GM21619 (cell line): ENCODE measurements around the gene SARDH.

Experiments used
- ATAC-seq: cut with Tn5 transposase; IDR thresholded peaks from one replicate; pipeline ENCODE4 v1.9.1; 2021; ENCODE audit not compliant: unreplicated experiment

The SARDH gene, protein sequence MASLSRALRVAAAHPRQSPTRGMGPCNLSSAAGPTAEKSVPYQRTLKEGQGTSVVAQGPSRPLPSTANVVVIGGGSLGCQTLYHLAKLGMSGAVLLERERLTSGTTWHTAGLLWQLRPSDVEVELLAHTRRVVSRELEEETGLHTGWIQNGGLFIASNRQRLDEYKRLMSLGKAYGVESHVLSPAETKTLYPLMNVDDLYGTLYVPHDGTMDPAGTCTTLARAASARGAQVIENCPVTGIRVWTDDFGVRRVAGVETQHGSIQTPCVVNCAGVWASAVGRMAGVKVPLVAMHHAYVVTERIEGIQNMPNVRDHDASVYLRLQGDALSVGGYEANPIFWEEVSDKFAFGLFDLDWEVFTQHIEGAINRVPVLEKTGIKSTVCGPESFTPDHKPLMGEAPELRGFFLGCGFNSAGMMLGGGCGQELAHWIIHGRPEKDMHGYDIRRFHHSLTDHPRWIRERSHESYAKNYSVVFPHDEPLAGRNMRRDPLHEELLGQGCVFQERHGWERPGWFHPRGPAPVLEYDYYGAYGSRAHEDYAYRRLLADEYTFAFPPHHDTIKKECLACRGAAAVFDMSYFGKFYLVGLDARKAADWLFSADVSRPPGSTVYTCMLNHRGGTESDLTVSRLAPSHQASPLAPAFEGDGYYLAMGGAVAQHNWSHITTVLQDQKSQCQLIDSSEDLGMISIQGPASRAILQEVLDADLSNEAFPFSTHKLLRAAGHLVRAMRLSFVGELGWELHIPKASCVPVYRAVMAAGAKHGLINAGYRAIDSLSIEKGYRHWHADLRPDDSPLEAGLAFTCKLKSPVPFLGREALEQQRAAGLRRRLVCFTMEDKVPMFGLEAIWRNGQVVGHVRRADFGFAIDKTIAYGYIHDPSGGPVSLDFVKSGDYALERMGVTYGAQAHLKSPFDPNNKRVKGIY

DNA sequence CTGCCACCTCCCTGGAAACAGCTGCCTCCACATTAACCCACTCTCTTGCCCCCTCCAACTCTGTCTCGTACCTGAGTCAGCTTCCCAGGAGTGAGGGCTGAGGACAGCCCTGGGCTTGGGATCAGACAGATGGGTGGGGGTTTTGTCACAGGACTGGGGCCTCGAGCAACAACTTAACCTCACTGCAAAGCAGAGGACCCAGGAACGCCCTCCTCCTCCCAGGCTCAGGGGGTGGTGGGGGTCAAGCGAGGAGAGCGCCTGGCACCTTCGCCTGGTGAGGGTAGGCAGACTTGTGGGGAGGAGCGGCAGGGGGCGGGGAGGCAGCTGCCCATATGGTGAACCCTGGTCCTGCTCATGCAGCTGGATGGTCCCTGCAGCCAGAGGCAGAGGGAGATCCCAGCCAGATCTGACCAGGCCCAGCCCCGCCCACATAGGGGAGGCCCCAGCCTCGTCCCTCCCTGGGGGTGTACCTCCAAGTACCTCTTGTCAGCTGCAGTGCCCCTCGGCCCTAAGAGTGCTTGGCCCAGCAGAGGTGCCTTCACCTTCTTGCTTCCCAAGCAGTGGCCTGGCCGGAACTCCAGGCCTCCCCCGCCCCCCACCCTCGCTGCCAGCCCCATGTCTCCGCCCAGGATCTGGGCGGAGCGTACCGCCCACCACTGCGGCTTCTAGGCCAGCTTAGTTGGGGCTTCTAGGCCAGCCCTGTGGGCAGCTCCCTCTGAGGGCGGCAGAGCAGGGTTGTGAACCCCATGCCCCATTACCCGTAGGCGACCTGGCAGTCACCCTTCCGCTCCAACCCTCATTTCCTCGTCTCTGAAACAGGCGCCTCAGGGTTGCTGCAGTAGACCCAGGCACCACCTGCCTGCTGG lies at the start of gene SARDH:
TSS of gene SARDH (minus strand) at position 579 of the 866 bp plus-strand sequence. CDS start 4,179 bp downstream, outside the sequence.
- ATAC-seq: no peak

DNA sequence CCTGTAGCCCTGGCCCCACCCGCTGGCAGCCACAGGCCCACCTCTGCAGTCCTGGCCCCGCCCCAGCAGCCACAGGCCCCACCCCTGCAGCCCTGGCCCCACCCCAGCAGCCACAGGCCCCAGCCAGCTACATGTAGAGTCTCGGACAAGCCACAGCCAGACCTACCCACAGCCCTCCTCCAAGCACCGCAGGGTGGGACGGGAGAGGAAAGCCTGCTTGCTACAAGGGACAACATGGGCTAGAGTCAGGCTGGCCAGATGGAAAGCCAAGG lies 49.5 kb upstream of the SARDH start:
- peak; percentile 48 for ATAC-seq

DNA sequence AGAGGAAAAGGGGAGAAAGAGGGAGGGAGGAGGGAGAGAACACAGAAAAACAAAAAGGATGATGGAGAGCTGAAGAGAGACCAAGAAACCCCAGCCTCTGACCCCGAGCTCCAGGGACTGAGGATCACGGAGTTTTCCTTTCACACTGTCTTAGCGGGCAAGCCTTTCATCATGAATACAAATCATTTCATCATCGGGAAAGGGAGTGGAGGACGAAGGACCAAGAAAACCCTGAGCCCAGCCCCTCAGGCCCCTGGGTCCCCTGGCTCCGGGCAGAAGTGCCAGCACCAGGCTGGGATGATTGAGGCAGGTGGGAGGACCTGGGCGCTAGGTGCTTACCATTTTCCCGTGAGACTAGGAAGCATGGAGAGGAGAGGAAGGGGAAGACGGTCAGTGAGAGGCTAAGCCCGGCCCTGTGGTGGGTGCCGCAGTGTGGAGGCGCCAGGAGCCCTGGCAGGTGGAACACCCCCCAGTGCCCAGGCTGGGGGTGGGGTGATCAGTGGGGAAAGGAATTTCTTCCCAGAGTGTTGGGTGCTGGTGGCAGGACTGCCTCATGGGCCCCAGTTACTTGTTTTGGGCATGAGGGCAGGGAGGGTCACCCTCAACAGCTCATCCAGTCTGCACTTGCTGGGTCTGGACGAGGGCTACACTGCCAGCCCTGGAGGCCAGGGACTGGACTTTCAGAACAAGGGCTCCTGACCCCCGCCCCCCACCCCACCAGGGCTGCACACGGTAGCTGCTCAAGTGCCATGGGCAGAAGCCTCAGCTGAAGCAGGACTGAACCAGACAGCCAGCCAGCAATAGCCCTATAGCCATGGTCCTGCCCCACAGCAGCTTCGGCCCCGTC lies 49.0 kb upstream of the SARDH start:
- no peak for ATAC-seq

DNA sequence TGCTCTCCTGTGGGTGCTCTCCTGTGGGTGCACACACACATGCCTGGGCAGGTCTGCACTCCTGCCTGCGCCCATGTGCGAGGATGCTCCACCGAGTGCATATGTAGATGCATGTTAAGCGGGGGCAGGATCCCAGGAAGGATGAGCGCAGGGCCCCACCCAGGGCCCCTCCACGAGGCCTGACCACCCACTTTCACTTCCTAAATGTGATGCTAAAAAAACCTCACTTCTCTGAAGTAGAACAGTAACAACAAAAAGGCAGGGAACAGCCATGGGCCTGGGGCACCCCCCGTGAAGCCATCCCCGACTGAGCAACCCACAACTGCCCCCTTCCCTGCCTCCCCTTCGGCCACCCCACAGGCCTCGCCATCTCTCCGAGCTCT lies 48.2 kb upstream of the SARDH start:
- peak; percentile 41 for ATAC-seq

DNA sequence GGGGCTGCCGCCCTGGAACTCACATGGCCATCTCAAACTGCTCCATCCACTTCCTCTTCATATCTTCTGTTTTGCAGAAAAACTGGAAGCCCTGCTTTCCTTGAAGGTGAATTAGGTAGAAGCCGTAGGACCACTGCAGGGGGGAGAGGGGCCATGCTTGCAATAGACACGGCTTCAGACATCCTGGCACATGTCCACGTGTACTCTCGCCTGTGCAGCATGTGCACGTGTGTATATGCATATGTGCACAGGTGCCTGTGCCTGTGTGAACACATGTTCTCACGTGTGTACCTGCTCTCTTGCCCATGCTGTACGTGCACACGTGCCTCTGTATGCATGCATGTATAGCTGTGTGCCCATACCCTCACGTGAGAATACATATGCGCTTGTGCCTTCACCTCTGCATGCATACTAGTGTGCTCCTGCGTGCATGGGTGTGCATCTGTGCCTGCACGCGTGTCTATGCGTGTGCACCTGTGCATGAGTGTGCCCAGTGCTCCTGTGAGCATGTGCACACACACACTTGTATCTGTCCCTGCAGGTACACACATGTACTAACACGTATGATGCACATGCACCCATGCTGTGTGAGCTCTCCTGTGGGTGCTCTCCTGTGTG lies 47.7 kb upstream of the SARDH start:
- ATAC-seq: no peak

DNA sequence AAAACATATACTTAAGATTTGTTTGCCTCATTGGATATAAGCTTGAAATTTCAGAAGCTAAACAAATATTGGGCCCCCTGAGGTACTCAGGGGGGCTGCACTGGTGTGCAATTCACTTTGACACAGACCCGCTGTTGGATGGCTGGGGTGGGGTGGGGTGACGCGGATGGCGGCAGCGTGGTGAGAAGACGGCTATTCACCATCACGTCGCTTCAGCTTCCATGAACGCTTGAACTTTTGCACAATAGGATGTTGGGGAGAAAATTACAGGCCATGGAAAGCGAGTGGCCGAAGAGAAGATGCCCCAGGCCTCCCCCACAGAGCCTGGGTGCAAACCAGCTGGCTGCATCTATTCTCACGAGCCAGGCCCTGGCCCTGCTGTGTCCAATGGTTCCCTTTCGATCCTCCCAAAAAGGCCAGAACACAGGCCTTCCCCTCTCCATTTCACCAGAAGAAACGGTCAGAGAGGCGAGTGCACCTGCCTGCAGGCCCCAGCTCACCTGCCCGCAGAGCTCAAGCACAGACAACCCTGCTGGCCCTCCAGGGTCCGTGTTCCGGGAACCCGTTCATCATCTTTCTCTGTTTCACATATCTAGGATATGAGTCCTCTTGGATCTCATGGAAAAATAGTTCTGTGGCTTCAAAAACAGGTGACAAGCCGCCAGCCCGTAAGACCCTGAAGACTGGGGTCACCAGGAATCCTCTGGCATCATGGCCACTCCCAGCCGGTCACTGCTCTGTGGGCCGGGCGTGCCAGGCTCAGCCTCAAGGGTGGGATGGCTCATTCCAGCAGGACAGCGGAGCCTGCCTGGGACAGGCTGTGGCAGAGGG lies 46.8 kb upstream of the SARDH start:
- no peak for ATAC-seq

DNA sequence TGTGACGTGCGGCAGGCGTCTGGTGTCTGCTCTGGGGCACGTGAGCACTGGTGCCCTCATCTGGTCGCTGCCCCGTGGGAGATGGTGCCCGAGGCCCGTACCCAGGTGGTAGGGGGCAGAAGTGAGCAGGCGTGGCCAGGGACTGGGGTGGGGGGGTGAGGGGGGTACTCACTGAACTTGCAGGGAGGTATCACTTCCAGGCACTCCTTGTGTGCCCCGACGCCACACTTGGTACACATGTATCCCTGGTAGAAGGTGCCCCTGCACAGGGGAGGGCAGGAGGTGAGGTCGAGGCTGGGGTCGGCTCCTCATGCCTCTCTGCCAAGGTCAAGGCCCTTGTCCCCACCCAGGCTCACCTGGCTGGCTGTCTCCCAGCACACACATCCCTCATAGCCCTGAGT lies 45.2 kb upstream of the SARDH start:
- ATAC-seq: no peak

DNA sequence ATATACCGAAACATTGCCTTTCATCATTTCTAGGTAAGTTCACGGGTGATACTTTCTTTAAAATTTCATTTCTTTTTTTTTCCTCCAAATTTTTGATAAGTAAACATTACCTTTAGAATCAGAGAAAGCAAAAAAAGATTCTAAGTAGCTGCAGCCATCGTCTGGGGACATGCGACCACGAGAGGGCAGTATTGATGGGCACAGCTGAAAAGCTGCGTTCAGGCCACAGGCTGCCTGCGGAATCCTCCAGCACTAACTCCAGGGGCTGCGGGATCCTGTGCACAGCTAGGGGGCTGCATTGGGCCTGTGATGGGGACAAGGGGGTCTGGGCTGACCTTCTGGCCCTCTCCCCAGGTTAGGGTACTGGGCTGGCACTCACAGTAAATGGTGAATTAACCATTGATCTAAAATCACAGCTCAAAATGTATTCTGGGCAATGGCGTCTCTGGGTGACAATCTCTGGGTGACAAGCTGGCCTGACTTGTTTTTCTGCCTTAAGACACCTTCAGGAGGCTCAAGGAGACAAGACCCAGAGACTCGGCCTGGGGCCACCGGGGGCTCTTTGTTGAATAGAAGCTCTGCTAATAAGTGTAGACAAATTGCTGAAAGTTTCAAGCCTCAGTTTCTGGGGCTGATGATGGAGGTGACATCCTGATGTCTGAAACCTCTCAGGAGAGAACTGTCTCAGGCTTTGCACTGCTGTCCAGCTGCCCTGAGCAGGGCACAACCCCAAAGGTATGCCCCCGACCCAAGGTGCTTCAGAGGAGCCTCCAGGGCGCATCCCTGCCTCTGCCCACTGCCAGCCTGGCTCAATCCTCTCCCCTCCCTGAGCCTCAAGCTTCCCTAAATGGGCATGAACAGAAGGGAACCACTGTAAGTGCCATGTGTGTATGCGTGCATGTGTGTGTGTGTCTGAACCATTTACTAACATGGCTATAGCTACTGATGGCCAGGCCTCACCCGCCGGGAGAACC lies 44.3 kb upstream of the SARDH start:
- ATAC-seq: no peak

DNA sequence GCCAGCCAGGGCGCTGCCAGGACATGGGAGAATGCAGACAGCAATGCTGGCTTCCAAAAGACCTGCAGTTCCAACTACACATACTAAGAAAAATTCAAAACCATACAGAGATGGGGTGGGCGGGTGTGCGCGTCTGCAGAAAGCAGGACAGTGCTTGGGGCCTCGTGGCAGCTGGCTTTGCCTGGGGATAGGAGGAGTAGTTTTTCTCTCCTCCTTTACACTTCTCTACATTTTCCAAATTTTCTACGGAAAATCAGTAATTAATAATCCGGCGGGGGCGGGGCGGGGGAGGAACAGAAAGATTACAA lies 43.6 kb upstream of the SARDH start:
- ATAC-seq: no peak

DNA sequence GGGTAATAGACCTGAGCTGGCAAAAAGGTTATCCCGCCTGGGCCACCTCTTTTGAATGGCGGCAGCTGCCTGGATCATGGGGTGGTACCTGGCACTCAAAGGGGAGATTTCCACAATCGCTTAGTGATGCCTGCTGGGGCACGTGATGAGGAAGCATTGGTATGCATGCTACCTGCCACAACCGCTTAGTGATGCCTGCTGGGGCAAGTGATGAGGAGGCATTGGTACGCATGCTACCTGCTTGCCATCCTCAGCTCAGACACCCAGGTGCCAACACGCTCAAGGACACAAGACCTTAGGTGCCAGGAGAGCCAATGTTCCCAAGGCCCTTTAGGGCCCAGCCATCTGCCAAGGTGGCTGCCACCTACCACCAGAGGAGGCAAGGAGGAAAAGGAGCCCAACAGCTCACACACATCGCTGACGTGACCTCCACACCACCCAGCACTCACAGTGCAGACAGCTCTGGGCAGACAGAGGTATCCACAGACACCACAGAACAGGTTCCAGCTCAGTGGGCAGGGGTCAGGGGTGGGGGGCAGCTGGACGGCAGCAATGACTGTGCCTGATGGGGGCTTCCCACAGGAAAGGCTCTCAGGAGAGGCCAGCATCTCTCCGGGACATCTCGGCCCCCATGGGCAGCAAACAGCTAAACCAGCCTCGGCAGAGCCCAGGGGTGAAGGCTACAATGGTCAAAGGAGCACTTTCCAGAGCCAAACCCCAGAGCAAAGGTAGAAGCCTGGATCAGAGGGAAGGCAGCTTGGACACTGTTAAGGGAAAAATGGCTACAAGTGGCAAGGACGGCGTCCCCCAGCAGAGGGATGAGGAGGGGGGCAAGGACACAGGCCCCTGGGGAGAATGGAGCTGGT lies 43.0 kb upstream of the SARDH start:
- no peak for ATAC-seq

DNA sequence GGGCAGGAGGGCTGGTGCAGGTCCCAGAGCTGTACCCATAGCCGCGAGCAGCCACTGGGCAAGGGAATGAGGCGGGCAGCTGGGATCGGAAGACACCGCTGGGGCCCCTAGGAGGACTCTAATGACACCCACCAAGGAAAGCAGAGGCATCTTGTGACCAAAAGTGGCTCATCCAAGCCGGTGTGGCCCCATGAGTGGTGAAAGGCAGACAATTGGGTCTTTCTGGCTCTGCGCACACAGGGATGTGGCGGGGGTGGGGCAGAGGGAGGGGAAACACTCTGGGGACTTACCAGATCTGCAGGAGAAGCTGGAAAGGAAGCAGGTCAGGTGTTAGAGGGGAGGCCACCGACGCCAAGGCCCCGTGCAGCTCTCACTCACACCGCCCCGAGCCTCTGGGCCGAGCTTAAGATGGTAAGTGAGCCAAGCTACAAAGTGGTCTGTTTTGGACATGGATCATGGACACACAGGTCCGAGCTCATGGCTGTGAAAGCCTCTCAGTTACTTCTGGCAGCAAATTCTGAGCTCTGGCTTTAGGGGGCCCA lies 42.3 kb upstream of the SARDH start:
- ATAC-seq: no peak

DNA sequence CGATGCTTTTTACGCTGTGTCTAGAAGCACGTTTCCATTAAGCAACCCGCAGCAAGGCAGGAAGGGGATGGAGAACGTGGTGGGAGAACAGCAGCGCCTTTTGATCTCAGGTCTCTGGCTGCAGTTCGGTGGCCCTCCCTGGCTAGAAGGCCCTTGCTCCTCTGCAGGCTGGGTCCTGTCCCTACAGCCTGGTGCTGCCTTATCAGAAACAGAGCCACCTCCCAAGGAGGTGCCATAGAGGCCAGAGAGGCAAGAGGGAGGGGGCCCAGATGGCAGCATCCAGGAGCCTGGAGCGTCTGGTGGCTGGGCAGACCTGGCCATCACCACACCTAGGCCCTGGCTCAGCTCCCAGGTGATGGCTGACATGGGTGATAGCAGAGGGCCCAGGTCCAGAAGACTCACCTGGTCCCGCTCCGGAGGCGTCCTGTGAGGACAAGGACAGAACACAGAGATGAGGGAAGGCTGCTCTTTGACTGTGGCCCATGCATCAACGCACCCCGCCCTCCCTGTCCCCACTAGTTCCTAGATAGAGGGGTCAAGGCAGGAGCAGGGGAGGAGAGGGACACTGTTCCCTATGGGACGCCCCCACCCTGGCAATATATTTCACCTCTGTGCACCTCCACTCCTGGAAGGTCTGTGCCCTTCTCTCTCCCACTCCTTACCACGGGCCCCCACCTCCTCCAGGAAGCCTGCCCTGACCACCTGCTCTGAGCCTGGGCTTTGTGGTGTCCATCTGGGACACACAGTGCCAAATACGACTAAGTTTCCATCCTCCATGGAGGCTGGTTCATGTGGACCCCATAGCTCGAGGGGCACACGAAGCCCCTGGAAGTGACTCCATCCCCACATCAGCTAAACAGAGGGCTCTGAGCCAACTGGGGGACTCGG lies 41.6 kb upstream of the SARDH start:
- no peak for ATAC-seq

DNA sequence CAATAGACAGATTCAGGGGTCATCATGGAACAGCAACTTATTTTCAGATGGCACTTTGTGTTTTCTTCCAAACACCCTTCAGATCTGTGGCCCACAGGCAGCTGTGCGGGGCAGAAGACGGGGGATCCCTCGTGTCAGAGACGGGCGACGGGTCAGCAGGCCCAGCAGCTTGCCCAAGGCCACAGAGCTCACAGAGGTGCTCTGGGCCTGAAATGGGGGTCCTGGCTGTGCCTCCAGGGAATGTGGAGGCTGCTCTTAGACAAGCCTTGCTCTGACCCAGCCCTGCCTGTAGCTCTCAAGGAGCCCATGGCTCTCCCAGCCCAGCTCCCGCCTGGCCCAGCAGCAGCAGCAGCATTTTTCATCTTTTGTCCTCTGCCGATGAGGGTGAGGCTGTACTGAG lies 40.9 kb upstream of the SARDH start:
- ATAC-seq: no peak

DNA sequence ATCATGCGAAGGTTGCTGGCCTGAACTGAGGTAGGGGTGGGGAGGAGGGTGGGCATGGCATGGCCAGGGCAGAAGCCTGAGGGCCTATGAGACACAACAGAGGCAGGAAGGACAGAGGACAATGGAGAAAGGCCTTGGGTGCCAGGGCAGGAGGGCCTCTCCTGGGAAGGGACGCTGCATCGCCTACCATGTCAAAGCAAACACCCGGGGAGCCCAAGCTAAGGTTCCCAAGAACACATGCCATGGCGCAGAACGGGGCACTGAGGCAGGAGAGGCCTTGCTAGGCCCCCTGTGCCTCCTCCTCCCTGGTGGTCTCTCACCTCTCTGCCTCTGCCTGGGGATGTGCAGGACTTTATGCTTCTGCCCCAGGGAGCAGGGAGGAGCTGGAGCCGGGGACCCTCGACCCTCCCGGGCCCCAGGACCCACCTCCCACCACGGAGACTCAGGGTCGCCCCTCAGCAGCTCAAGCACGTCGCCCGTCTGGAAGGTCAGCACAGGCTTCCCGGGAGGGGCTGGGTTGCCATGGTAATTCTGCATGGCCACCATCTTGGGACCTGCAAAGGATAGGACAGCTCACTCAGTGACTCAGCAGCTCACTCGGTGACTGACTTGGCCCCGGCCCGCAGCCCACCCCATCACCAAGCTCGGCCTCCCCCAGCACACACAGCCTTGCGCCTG lies 40.3 kb upstream of the SARDH start:
- no peak for ATAC-seq

DNA sequence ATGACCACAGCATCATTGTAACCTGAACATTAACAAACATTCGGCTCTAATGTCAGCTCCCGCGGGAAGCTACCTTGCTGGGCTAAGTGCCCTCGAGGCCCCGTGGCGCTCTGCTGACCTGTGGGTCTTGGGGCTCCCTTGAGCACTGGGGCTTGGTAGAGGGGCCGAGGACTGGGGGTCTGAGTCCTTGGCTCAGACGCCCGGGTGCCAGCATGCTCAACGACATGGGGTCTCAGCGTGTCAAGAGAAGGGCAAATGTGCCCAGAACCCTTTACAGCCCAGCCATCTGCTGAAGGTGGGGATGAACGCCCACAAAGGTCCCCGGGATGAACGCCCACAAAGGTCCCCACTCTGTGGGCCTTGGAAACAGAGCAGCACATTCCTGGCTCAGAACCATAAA lies 39.7 kb upstream of the SARDH start:
- no peak for ATAC-seq
